ENCODE results near the gene BLMH.

DNA sequence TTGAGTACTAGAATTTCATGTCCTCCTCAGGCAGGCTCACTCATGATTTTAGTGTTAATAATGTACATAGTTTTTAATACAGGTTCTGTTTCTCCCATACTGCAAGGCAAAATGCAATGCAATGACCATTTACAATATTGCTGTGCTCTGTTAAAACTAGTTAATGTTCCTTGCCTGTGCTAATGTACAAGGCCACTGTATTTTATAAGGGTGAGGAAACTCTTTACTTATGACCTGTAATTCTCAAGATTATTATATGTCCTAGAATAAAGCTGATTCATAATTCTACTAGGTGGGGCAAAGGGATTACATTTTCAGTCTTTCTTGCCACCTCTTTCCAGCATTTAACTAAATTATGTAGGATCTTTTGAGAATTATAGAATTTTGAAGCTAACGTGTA is 22.7 kb upstream of the BLMH start:
- TF ChIP-seq RFX5 (IDR thresholded peaks at IDR 0.05; ENCODE audit: low read length) (no peak), EZH2phosphoT487 (IDR thresholded peaks at IDR 0.05; ENCODE audit: borderline replicate concordance, low read depth) (no peak), TEAD4 (IDR thresholded peaks at IDR 0.05; ENCODE audit: borderline replicate concordance, insufficient read depth) (no peak), TCF12 (IDR thresholded peaks at IDR 0.05) (no peak), MXI1 (IDR thresholded peaks at IDR 0.05; ENCODE audit: low read depth, low read length) (no peak), TAF1 (IDR thresholded peaks at IDR 0.05; ENCODE audit: borderline replicate concordance, low read depth, low read length) (no peak), SMC3 (IDR thresholded peaks at IDR 0.05; ENCODE audit: low read depth, low read length) (no peak), MEF2A (IDR thresholded peaks at IDR 0.05; ENCODE audit: borderline replicate concordance, low read depth) (no peak)
- TF ChIP-seq, protein P1, sequence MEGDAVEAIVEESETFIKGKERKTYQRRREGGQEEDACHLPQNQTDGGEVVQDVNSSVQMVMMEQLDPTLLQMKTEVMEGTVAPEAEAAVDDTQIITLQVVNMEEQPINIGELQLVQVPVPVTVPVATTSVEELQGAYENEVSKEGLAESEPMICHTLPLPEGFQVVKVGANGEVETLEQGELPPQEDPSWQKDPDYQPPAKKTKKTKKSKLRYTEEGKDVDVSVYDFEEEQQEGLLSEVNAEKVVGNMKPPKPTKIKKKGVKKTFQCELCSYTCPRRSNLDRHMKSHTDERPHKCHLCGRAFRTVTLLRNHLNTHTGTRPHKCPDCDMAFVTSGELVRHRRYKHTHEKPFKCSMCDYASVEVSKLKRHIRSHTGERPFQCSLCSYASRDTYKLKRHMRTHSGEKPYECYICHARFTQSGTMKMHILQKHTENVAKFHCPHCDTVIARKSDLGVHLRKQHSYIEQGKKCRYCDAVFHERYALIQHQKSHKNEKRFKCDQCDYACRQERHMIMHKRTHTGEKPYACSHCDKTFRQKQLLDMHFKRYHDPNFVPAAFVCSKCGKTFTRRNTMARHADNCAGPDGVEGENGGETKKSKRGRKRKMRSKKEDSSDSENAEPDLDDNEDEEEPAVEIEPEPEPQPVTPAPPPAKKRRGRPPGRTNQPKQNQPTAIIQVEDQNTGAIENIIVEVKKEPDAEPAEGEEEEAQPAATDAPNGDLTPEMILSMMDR (IDR thresholded peaks at IDR 0.05) = no peak
- TF ChIP-seq, protein P2, sequence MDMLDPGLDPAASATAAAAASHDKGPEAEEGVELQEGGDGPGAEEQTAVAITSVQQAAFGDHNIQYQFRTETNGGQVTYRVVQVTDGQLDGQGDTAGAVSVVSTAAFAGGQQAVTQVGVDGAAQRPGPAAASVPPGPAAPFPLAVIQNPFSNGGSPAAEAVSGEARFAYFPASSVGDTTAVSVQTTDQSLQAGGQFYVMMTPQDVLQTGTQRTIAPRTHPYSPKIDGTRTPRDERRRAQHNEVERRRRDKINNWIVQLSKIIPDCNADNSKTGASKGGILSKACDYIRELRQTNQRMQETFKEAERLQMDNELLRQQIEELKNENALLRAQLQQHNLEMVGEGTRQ (IDR thresholded peaks at IDR 0.05; ENCODE audit: borderline replicate concordance, low read depth, low read length) = no peak
